Vagina (tissue), 2 donors: ENCODE data around the gene NYNRIN. TPM values are rescaled to one million over a fixed set of nuclear protein-coding genes. Genes with fewer than 3 reads are reported as not detected.

Experiments used
- DNase-seq, 2 donors: peaks; one replicate each; pipeline ENCODE4 v3.0.0-alpha.2; 2017; ENCODE audit errors: extremely low spot score in 2 of 2
- H3K27ac ChIP-seq: fragments of 200-600 bp; sonication (generic); one replicate; pipeline ENCODE4 v1.5.1; 2019
- H3K27me3 ChIP-seq: fragments of 200-600 bp; sonication (generic); one replicate; pipeline ENCODE4 v1.5.1; 2019
- H3K36me3 ChIP-seq, 2 donors: fragments of 200-600 bp; sonication (generic); one replicate each; pipeline ENCODE4 v1.5.1; 2017 to 2019
- H3K4me1 ChIP-seq: fragments of 200-600 bp; sonication (generic); one replicate; pipeline ENCODE4 v1.5.1; 2019
- H3K4me3 ChIP-seq, 2 donors: fragments of 200-600 bp; sonication (generic); 1 replicate in 1 of 2; 2 replicates in 1 of 2; pipeline ENCODE4 v1.5.1; 2016 to 2019
- H3K9me3 ChIP-seq: fragments of 200-600 bp; sonication (generic); one replicate; pipeline ENCODE4 v1.5.1; 2019
- POLR2A ChIP-seq, 2 donors: fragments of 450-650 bp; IDR thresholded peaks; one replicate each; pipeline ENCODE4 v1.6.1; 2017; ENCODE audit warnings: antibody characterized with exemption in 2 of 2, mild to moderate bottlenecking in 2 of 2, moderate library complexity in 2 of 2
- POLR2AphosphoS5 ChIP-seq, 2 donors: sonication (generic); formaldehyde crosslinking; IDR thresholded peaks; one replicate each; pipeline ENCODE4 v1.9.0; 2017; ENCODE audit warnings: antibody characterized with exemption in 2 of 2, mild to moderate bottlenecking in 2 of 2, low read depth in 1 of 2; ENCODE audit not compliant: insufficient read depth in 1 of 2
- intact Hi-C: fragments of 100-400 bp; cut with DNase I; formaldehyde crosslinking; loops from one replicate; pipeline ENCODE4 v1.15.1; 2023
- total RNA-seq: library from RNA; depleted of rRNA; stranded (reverse); fragments of >200 nt; gene quantifications from one replicate; pipeline ENCODE4 v1.2.3, GENCODE V29; 2016
- TF ChIP-seq, protein P1 (sequence below), 3 experiments: fragments of 450-650 bp in 2 of 3; fragments of 200-600 bp in 1 of 3; sonication (generic) in 1 of 3; IDR thresholded peaks; one replicate each; pipeline ENCODE4 v1.5.1; 2017 to 2019; ENCODE audit warnings: antibody characterized with exemption in 3 of 3, mild to moderate bottlenecking in 2 of 3, moderate library complexity in 2 of 3

Gene NYNRIN
- total RNA-seq, 1 donor from 2014 or later, result 14.7 TPM

- DNase-seq, result no peak
- Histone ChIP-seq H3K36me3 (no peaks in the 10 kb centered on the region), H3K27ac (peak overlapping the region; percentile 30), H3K9me3 (no peaks in the 10 kb centered on the region), H3K27me3 (no peaks in the 10 kb centered on the region), H3K4me3 (no peak overlapping the region), H3K4me1 (peaks cover 39% of the 10 kb centered on the region)
- TF ChIP-seq, protein P1, sequence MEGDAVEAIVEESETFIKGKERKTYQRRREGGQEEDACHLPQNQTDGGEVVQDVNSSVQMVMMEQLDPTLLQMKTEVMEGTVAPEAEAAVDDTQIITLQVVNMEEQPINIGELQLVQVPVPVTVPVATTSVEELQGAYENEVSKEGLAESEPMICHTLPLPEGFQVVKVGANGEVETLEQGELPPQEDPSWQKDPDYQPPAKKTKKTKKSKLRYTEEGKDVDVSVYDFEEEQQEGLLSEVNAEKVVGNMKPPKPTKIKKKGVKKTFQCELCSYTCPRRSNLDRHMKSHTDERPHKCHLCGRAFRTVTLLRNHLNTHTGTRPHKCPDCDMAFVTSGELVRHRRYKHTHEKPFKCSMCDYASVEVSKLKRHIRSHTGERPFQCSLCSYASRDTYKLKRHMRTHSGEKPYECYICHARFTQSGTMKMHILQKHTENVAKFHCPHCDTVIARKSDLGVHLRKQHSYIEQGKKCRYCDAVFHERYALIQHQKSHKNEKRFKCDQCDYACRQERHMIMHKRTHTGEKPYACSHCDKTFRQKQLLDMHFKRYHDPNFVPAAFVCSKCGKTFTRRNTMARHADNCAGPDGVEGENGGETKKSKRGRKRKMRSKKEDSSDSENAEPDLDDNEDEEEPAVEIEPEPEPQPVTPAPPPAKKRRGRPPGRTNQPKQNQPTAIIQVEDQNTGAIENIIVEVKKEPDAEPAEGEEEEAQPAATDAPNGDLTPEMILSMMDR (IDR thresholded peaks at IDR 0.05), result no peak
- TF ChIP-seq POLR2AphosphoS5 (IDR thresholded peaks at IDR 0.05; ENCODE audit: insufficient read depth in 1 of 2, low read depth in 1 of 2), result peak in 1 of 2 donors; percentile 73
- intact Hi-C loops, result no loop called here
Observed at GRCh38 chr14:24395609-24396582, 2.9 kb upstream of the NYNRIN start.

- no peaks in the 10 kb centered on the region for H3K27me3 ChIP-seq
- no peak for DNase-seq
- no peaks in the 10 kb centered on the region for H3K9me3 ChIP-seq
- intact Hi-C loops, result no loop called here
- TF ChIP-seq POLR2A (IDR thresholded peaks at IDR 0.05), result no peak
- TF ChIP-seq POLR2AphosphoS5 (IDR thresholded peaks at IDR 0.05; ENCODE audit: insufficient read depth in 1 of 2, low read depth in 1 of 2), result no peak
- TF ChIP-seq, protein P1 (IDR thresholded peaks at IDR 0.05), result no peak
- peak overlapping the region; percentile 91 for H3K27ac ChIP-seq
- peak overlapping the region; percentile 69 to 79 for H3K4me3 ChIP-seq
- no peaks in the 10 kb centered on the region for H3K36me3 ChIP-seq
- peaks cover 57% of the 10 kb centered on the region for H3K4me1 ChIP-seq
Observed at GRCh38 chr14:24397639-24398292, 1.0 kb upstream of the NYNRIN start.

GRCh38 chr14:24398293-24398652 lies 530 bp upstream of the NYNRIN start:
- no peaks in the 10 kb centered on the region for H3K36me3 ChIP-seq
- DNase-seq, result no peak
- peaks cover 63% of the 10 kb centered on the region for H3K4me1 ChIP-seq
- TF ChIP-seq POLR2A (IDR thresholded peaks at IDR 0.05) (no peak), POLR2AphosphoS5 (IDR thresholded peaks at IDR 0.05; ENCODE audit: insufficient read depth in 1 of 2, low read depth in 1 of 2) (no peak)
- TF ChIP-seq, protein P1 (IDR thresholded peaks at IDR 0.05), result no peak
- intact Hi-C loops, result no loop called here
- no peaks in the 10 kb centered on the region for H3K27me3 ChIP-seq
- H3K27ac ChIP-seq, result peak overlapping the region; percentile 91
- H3K4me3 ChIP-seq, result peak overlapping the region; percentile 69 to 79
- H3K9me3 ChIP-seq, result no peaks in the 10 kb centered on the region

- Histone ChIP-seq H3K4me3 (peak overlapping the region; percentile 69 to 79), H3K4me1 (peaks cover 71% of the 10 kb centered on the region), H3K36me3 (no peaks in the 10 kb centered on the region), H3K27ac (peak overlapping the region; percentile 91), H3K27me3 (no peaks in the 10 kb centered on the region), H3K9me3 (no peaks in the 10 kb centered on the region)
- no peak for TF ChIP-seq POLR2AphosphoS5 (IDR thresholded peaks at IDR 0.05; ENCODE audit: insufficient read depth in 1 of 2, low read depth in 1 of 2)
- no peak for TF ChIP-seq POLR2A (IDR thresholded peaks at IDR 0.05)
- TF ChIP-seq, protein P1 (IDR thresholded peaks at IDR 0.05), result no peak
- no peak for DNase-seq
- intact Hi-C loops, result no loop called here
Observed at GRCh38 chr14:24399447-24399822, 632 bp downstream of the NYNRIN start.
